Prostate gland (tissue), 2 donors: ENCODE data around the gene IL10.
A peak's percentile ranks its signal among the peaks of the same experiment; 100 is the strongest.

Experiments used
- POLR2AphosphoS5 ChIP-seq: sonication (generic); formaldehyde crosslinking; IDR thresholded peaks from one replicate; pipeline ENCODE4 v1.6.1; 2017; ENCODE audit warnings: antibody characterized with exemption
- TF ChIP-seq, protein P1 (sequence below), 4 experiments: fragments of 200-600 bp in 2 of 4; fragments of 450-650 bp in 2 of 4; sonication (generic) in 2 of 4; IDR thresholded peaks; 1 replicate in 3 of 4; 2 replicates in 1 of 4; pipeline ENCODE4 v1.5.1; 2016 to 2019; ENCODE audit warnings: antibody characterized with exemption in 4 of 4, mild to moderate bottlenecking in 2 of 4, moderate library complexity in 2 of 4

DNA sequence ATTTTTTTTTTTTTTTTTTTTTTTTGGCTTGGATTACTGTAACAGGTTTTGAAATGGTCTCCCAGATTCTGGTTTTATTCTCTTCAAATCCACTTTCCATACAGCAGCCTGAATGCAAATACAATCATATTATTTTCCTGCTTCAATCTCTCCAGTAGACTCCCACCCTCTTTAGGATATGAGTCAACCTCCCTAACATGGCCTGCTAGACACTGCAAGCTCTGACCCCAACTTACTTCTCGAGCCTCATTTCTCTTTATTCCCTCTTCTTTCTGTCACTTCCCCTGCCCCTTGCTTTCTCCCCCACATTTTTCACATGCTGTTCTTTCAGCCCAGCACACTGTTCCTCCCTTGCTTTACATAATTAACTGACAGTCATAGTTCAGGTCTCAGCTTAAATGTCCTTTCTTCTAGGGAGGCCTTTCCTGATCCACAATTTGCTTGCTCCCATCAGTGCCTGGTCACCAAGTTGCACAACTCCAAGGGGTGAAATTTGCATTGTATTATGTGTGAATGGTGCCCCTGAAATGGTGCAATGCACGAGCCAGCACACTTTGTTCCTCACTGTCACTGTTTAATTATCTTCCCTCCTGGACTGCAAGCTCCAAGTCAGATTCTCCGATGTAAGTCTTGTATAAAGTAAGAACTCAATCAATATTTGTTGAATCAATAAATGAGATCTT lies 23.8 kb downstream of the IL10 start:
- TF ChIP-seq, protein P1, sequence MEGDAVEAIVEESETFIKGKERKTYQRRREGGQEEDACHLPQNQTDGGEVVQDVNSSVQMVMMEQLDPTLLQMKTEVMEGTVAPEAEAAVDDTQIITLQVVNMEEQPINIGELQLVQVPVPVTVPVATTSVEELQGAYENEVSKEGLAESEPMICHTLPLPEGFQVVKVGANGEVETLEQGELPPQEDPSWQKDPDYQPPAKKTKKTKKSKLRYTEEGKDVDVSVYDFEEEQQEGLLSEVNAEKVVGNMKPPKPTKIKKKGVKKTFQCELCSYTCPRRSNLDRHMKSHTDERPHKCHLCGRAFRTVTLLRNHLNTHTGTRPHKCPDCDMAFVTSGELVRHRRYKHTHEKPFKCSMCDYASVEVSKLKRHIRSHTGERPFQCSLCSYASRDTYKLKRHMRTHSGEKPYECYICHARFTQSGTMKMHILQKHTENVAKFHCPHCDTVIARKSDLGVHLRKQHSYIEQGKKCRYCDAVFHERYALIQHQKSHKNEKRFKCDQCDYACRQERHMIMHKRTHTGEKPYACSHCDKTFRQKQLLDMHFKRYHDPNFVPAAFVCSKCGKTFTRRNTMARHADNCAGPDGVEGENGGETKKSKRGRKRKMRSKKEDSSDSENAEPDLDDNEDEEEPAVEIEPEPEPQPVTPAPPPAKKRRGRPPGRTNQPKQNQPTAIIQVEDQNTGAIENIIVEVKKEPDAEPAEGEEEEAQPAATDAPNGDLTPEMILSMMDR (IDR thresholded peaks at IDR 0.05) = no peak
- TF ChIP-seq POLR2AphosphoS5 = peak; percentile 13
